Activated T-cell treated with anti-CD3 and anti-CD28 coated beads for 1 hour (primary cell): ENCODE data around the gene ABCF2.
A peak's percentile ranks its signal among the peaks of the same experiment; 100 is the strongest.

Experiments
- DNase-seq: peaks from one replicate; pipeline ENCODE4 v3.0.0-alpha.2; 2020; ENCODE audit warnings: low read depth

The ABCF2 gene

DNA sequence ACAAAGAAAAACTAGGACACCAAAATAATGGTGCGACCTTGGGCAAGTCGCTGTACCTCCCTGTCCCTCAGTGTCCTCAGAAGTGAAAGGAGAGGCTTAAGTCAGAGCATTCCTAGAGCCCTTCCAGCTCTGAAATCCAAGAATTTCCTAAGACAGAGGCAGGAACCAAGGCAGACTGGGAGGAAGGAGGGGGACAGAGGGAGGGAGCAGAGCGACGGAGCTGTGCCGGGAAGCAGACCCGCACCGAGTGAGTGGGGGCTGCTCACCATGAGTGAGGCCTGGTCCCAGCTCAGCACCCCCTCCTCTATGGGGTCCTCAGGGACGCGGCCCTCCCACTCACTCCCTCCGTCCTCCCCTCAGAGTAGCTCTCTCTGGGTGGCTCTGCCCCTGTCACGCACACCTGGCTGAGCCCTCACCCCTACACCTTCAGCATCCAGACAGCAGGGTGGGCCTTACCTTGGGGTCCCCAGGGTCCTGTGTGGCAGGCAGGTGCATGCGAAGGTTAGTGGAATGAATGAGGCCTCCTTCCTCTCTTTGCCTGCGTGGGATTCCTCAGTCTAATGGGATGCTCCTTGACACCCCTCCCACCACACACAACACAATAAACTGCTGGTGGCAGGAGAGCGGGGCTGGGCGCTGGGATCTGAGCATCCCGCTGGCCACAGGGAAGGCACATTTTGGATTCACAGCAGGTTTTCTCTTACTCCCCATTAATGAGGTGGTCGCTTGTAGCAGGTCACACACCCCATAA lies 26.1 kb upstream of the ABCF2 start:
- DNase-seq, result no peak

GRCh38 chr7:151252561-151252835 lies 25.5 kb upstream of the ABCF2 start:
- no peak for DNase-seq

GRCh38 chr7:151251689-151252560 lies 24.9 kb upstream of the ABCF2 start:
- no peak for DNase-seq

- no peak for DNase-seq
Observed at GRCh38 chr7:151251328-151251688, 24.3 kb upstream of the ABCF2 start.

GRCh38 chr7:151250181-151251132 lies 23.5 kb upstream of the ABCF2 start:
- no peak for DNase-seq

GRCh38 chr7:151249732-151250072 lies 22.7 kb upstream of the ABCF2 start:
- no peak for DNase-seq

GRCh38 chr7:151249034-151249731 lies 22.2 kb upstream of the ABCF2 start:
- DNase-seq, result no peak

DNA sequence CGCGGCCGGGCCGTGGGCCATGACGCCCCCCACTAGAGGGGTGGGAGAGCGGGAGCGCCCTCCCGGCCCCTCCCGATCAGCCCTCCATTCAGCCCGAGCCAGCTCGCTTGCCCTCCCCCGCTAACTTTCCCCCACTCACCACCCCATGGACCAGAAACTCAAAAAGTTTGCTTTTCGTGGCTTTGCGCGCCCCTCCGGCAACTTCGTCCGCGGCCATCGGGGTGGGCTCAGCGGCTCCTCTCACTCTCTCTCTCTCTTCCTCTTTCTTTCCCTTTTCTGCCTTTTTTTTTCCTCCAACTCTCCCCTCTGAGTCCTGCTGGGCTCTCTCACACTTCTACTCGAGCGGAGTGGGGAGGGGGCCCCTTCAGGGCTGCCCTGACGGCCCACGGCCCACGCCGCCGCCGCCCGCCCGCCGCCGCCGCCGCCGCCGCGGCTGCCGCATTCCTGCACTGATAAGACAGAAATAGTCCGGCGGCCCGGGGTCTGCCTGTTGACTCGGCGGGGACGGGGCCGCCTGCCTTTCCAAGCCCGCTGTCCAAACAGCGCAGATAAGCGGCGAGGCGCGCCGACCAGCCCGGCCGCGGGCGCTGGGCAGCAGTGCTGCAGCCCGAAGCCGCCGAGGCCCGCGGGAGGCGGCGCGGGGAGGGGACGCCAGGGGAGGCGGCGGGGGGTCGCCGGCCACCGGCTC lies 21.5 kb upstream of the ABCF2 start, which contains the start of gene SMARCD3:
Gene SMARCD3 (minus strand): TSS at position 349 of the 688 bp plus-strand sequence. CDS start 132 bp downstream, at position 217.
- DNase-seq, result no peak

DNA sequence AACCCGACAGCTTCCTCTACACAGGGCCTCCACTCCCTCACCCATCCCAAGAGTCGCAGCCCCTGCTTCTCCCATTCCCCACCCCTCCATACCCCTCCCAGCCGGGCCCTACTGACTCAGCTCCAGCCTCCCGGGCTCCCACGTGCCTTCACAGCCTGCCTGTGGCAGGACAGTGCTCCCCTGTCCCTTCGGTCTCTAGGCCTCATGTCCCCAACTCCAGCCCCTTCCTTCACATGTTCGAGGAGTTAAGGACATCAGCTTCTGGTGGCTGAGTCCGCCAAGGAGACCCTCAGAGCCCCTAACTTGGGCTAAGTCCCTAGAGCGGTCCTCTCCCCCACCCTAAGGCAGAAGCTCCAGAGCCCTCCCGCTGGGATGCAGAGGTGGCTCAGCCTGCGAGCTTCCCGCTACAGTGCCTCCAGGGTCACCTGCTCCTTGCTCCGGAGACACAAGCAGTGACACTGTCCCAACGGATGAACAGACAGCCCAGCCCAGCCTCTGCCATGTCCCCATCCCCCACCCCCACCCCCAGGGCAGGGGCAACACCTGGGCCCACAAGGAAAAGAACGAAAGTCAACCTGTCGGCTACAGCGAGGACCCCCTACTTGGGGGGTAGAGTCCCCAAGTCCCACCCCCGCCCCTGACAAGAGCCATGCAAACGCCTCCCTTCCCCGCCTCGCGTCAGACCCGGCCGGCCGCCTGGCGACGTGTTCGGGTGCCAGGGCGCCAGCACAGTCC lies 20.8 kb upstream of the ABCF2 start:
- DNase-seq, result no peak

- DNase-seq, result no peak
Observed at GRCh38 chr7:151246851-151247580, 20.0 kb upstream of the ABCF2 start.

GRCh38 chr7:151246102-151246850 lies 19.3 kb upstream of the ABCF2 start:
- no peak for DNase-seq

GRCh38 chr7:151245360-151246101 lies 18.5 kb upstream of the ABCF2 start:
- DNase-seq, result peak; percentile 59

DNA sequence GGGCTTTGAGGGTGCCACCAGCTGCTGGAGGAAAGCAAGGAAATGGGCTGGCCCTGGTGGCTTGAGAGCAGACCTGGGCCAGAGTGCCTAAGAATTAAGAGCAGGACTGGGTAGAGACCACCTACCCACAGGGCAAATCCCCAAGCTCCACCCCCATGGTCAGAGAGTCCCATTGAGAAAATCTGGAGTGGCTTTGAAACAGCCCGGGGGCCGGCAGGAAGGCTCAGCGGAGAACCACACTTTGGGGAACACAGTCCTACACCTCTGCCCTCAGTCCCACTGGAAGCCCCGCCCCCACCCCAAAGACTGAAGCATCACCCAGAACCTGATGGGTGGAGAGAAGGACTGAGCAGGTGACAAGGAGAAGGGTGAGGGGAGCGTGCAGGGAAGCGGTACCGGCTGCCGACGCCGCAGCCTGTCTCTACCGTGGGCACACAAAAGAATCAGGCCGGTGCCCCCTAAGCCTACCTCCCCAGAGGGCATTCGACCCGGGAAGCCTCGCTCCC lies 17.9 kb upstream of the ABCF2 start:
- DNase-seq, result no peak

DNA sequence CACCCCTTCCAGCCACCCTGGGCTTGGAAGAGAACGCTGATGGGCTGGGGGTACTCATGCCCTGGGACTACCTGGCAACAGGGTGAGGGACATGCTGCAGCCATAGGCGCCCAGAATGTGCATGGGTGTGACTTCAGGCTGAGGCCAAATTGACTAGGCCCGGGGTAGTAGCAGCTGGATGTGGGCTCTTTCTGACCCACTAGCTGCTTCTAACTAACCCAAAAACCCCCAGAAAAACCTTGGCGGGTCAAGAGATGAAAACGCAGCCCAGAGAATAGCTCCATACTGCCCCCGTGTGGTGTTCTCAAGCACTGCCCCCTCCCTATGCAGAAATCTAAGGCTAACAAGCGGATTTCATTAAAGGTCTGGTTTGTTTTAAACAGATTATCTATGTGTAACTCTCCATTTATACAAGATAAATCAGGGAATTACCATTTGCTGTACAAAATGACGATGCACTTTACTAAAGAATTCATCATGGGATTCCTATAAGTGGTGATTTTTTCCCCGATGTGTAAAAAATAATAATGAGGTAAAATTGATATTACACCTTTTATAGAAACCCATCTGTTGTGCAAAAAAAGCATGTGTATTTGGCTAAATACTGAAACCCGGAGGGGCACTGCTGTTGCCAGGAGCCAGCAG lies 17.3 kb upstream of the ABCF2 start:
- peak; percentile 49 for DNase-seq

DNA sequence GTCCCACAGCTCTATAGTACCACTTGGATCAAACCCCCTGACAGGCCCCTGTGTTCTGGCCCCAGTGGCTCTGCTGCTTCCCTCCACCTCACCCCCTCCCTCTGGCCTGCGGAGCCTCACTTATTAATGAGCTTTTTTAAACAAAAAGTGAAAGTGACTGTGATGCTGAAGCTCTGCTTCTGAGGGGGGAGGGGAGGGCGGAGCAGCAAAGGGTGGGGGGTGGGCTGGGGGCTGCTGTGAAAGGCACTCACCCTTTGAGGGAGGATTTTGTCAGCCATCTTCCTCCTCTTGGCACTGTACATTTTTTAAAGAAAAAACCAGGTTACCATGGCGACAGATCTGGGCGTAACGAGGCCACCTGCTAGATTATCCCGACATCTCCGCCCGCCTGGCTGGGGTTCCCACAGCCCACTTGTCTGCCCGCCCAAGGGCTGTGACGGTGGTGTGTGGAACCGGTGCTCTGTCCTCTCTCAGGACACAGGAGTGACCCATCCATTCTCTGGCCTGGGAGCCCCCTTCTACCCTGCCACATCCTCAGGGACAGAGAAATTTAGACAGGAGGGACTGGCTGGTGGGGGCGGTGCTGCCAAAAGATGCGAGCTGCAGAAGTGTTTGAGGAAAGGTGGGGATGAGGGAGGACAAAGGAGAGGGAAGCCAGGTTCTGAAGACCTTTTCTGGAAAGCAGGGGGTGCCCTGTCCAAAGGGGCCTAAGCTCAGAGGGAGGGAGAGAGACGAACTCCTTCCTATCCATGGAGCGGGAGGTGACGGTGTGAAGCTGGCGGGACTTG lies 16.6 kb upstream of the ABCF2 start:
- no peak for DNase-seq

DNA sequence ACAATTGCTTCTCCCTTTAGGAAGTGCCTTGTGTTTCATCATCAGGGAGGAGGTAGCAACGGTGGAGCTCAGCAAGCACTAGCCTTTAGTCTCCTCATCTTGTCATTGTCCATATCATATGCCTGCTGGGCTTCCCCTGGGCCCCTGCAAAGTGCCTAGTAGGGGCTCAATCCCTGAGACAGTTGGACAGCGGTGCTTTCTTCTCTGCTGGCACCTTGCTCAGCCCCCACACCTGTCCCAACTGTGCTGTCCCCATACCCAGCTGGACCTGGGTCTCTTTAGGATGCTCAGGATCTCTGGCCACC lies 16.0 kb upstream of the ABCF2 start:
- no peak for DNase-seq
